ENCODE results near the gene ZFHX3. TPM values are rescaled to one million over a fixed set of nuclear protein-coding genes. Genes with fewer than 3 reads are reported as not detected.

The ZFHX3 gene
- polyA plus RNA-seq, 1 donor (not counting 4 experiments of a cell fraction or from before 2014, with no cell fraction given) = 1.2 TPM

GRCh38 chr16:72922714-72923113 lies 125.2 kb downstream of the ZFHX3 start:
- Histone ChIP-seq H3K36me3 (ENCODE audit: control insufficient read depth in 2 of 2, extremely low read depth in 1 of 2, insufficient read depth in 2 of 2, low read length in 2 of 2) (no peaks in the 10 kb centered on the region), H2AFZ (ENCODE audit: control insufficient read depth, low read length) (no peak overlapping the region), H3K79me2 (ENCODE audit: control insufficient read depth, insufficient read depth, low read length) (no peaks in the 10 kb centered on the region), H3K27ac (ENCODE audit: control insufficient read depth, insufficient read depth, low read length) (no peak overlapping the region), H4K20me1 (ENCODE audit: control insufficient read depth, extremely low read depth, insufficient read depth, low read length) (peaks cover 9% of the 10 kb centered on the region), H3K4me1 (ENCODE audit: control insufficient read depth, extremely low read depth, insufficient read depth, low read length) (peaks cover 6% of the 10 kb centered on the region), H3K9me1 (ENCODE audit: control insufficient read depth, extremely low read depth, insufficient read depth, low read length) (no peaks in the 10 kb centered on the region), H3K9me3 (ENCODE audit: control insufficient read depth, low read depth, low read length) (no peaks in the 10 kb centered on the region), H3K9ac (ENCODE audit: control insufficient read depth, extremely low read depth, insufficient read depth, low read length) (no peak overlapping the region), H3K27me3 (ENCODE audit: control insufficient read depth, extremely low read depth, insufficient read depth, low read length) (peaks cover 16% of the 10 kb centered on the region), H3K4me3 (ENCODE audit: control insufficient read depth in 2 of 3, extremely low read depth in 1 of 3, insufficient read depth in 2 of 3, low read depth in 1 of 3, low read length in 3 of 3) (no peak overlapping the region), H3K4me2 (ENCODE audit: control insufficient read depth, extremely low read depth, insufficient read depth, low read depth, low read length) (no peak overlapping the region)
- no peak for FAIRE-seq
- dilution Hi-C loops (cut with MboI; ENCODE audit: extremely low pct_ligation_motif_present, low sequenced_read_pairs) = no loop called here
- DNase-seq (ENCODE audit: low read depth, low spot score) = no peak
- TF ChIP-seq CTCF (optimal IDR thresholded peaks at IDR 0.05 in 1 of 3, IDR thresholded peaks at IDR 0.05 in 1 of 3, conservative IDR thresholded peaks at IDR 0.05 in 1 of 3; ENCODE audit: extremely low read depth in 1 of 3, insufficient read depth in 2 of 3, low read length in 3 of 3) (no peak), EZH2 (IDR thresholded peaks at IDR 0.05; ENCODE audit: low read length) (no peak)

- no peaks in the 10 kb centered on the region for H3K9me1 ChIP-seq (ENCODE audit: control insufficient read depth, extremely low read depth, insufficient read depth, low read length)
- H3K4me3 ChIP-seq (ENCODE audit: control insufficient read depth in 2 of 3, extremely low read depth in 1 of 3, insufficient read depth in 2 of 3, low read depth in 1 of 3, low read length in 3 of 3) = no peak overlapping the region
- TF ChIP-seq EZH2 (IDR thresholded peaks at IDR 0.05; ENCODE audit: low read length) (no peak), CTCF (optimal IDR thresholded peaks at IDR 0.05 in 1 of 3, IDR thresholded peaks at IDR 0.05 in 1 of 3, conservative IDR thresholded peaks at IDR 0.05 in 1 of 3; ENCODE audit: extremely low read depth in 1 of 3, insufficient read depth in 2 of 3, low read length in 3 of 3) (no peak)
- DNase-seq (ENCODE audit: low read depth, low spot score) = no peak
- no peak overlapping the region for H3K4me2 ChIP-seq (ENCODE audit: control insufficient read depth, extremely low read depth, insufficient read depth, low read depth, low read length)
- no peak overlapping the region for H2AFZ ChIP-seq (ENCODE audit: control insufficient read depth, low read length)
- no peak for FAIRE-seq
- dilution Hi-C loops (cut with MboI; ENCODE audit: extremely low pct_ligation_motif_present, low sequenced_read_pairs) = no loop called here
- H3K9ac ChIP-seq (ENCODE audit: control insufficient read depth, extremely low read depth, insufficient read depth, low read length) = no peak overlapping the region
- H3K27me3 ChIP-seq (ENCODE audit: control insufficient read depth, extremely low read depth, insufficient read depth, low read length) = peaks cover 14% of the 10 kb centered on the region
- no peaks in the 10 kb centered on the region for H3K79me2 ChIP-seq (ENCODE audit: control insufficient read depth, insufficient read depth, low read length)
- no peaks in the 10 kb centered on the region for H3K36me3 ChIP-seq (ENCODE audit: control insufficient read depth in 2 of 2, extremely low read depth in 1 of 2, insufficient read depth in 2 of 2, low read length in 2 of 2)
- peaks cover 7% of the 10 kb centered on the region for H4K20me1 ChIP-seq (ENCODE audit: control insufficient read depth, extremely low read depth, insufficient read depth, low read length)
- H3K9me3 ChIP-seq (ENCODE audit: control insufficient read depth, low read depth, low read length) = no peaks in the 10 kb centered on the region
- no peaks in the 10 kb centered on the region for H3K4me1 ChIP-seq (ENCODE audit: control insufficient read depth, extremely low read depth, insufficient read depth, low read length)
- no peak overlapping the region for H3K27ac ChIP-seq (ENCODE audit: control insufficient read depth, insufficient read depth, low read length)
Measured at GRCh38 chr16:72921620-72922019, 126.3 kb downstream of the ZFHX3 start.
